Activated T-cell treated with anti-CD3 and anti-CD28 coated beads, Interleukin-2, amount 50 U/mL, for 1 hour (primary cell): Measurements from ENCODE around the gene TMEM229A.
"Not testable (repeated sequence)": the region's sequence is repeated elsewhere in the genome, so short reads cannot be mapped to it uniquely, and the experiment has no call there.

Experiments used
- DNase-seq: peaks from one replicate; pipeline ENCODE4 v3.0.0-alpha.2; 2020

TMEM229A gene

GRCh38 chr7:124031406-124031805 is 1.5 kb downstream of the TMEM229A start:
- DNase-seq, result no peak

- DNase-seq, result no peak
Measured at GRCh38 chr7:124030964-124031363, 1.9 kb downstream of the TMEM229A start.

DNA sequence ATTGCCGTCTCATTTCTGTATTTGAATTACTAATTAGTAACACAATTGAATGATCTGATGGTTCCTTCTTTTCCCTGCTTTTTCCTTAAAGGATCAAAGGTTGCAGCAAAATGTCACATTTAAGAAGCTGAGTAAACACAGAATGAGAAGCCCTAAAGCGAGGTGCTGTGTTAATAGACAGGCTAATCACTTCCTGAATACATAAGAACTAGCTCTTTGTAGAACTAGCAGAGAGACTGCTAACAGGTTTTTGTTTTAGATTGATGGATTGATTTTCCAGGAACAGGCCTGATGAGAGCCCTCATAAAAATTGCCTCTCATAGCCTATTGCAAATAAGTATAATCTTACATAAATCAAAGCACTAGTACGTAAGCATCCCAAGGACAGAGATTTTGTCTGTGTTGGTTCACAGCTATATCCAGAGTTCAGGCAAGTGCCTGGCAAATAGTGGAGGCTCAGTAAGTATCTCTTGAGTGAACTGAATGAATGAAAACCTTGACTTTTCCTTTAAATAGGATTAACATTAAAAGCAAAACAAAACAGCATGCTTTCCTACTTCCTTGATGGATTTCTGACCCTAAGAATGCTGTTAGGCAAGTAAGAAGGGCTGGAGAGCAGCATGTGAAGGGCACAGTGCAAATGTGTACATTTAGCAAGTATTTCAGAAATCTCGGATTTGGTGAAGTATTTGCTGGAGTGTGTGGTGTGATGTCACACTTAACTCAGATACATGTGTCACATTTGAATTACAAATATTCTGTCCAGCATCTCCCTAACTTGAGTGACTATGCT is 3.3 kb downstream of the TMEM229A start:
- no peak for DNase-seq

DNA sequence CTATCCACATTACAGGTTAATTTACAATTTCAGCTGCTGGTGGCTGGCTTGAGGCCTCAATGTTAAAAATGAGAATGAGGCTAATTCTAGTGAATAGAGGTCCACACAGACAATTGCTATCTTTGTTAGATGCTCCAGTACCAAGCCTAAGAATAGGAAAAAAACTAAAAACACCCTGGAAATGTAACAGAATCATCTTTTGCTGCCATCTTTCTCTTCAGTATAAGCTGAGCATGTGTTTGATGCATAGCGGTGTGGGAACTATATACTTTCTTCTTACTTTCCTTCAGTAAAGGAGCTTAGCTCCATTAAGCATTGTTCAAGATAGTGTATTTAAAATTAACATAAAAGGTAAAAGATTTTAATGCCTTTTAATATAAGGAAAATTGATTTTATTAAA is 5.6 kb downstream of the TMEM229A start:
- no peak for DNase-seq

DNA sequence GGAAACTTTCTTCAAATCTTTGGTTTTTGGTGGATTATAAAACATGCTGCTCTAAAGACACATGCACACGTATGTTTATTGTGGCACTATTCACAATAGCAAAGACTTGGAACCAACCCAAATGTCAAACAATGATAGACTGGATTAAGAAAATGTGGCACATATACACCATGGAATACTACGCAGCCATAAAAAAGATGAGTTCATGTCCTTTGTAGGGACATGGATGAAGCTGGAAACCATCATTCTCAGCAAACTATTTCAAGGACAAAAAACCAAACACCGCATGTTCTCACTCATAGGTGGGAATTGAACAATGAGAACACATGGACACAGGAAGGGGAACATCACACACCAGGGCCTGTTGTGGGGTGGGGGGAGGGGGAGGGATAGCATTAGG is 8.5 kb downstream of the TMEM229A start:
- not testable (repeated sequence) for DNase-seq

DNA sequence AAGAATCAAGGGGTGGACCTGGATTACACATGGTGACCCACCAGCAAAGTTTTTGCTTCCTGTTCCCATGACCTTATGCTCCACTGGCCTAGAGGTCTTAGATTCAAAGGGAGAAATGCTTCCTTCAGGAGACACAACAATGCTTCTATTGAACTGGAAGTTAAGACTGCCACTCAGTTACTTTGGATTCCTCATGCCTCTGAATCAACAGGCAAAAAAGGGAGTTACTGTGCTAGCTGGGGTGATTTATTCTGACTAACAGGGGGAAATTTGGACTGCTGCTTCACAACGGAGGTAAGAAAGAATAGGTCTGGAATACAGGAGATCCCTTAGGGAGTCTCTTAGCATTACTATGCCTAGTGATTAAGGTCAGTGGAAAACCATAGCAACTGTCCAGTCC is 10.3 kb downstream of the TMEM229A start:
- no peak for DNase-seq

GRCh38 chr7:124020060-124020459 is 12.8 kb downstream of the TMEM229A start:
- DNase-seq, result no peak

- DNase-seq, result no peak
Measured at GRCh38 chr7:124013306-124013705, 19.6 kb downstream of the TMEM229A start.

- no peak for DNase-seq
Measured at GRCh38 chr7:124012864-124013263, 20.0 kb downstream of the TMEM229A start.

DNA sequence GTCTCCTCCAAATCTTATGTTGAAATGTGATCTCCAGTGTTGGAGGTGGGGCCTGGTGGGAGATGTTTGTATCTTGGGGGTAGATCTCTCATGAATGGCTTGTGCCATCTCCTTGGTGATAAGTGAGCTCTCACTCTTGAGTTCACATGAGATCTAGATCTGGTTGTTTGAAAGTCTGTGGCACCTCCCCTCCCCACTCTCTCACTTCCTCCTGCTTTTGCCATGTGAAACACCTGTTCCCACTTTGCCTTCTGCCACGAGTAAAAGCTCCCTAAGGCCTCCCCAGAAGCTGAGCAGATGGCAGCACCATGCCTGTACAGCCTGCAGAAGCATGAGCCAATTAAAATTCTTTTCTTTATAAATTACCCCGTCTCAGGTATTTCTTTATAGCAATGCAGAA is 23.5 kb downstream of the TMEM229A start:
- DNase-seq, result no peak

DNA sequence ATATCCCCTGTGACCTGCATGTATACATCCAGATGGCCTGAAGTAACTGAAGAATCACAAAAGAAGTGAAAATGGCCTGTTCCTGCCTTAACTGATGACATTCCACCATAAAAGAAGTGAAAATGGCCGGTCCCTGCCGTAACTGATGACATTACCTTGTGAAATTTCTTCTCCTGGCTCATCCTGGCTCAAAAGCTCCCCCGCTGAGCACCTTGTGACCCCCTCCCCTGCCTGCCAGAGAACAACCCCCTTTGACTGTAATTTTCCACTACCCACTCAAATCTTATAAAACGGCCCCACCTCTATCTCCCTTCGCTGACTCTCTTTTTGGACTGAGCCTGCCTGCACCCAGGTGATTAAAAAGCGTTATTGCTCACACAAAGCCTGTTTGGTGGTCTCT is 24.6 kb downstream of the TMEM229A start:
- not testable (repeated sequence) for DNase-seq

DNA sequence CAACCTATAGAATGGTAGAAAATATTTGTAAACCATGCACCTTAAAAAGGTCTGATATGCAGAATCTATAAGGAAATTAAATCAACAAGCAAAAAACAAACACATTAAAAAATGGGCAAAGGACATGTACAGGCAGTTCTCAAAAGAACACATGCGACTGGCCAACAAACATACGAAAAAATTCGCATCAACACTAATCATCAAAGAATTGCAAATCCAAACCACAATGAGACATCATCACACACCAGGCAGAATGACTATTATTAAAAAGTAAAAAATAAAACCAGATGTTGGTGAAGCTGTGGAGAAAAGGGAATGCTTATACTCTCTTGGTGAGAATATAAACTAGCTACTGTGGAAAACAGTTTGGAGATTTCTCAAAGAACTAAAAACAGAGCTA is 33.2 kb downstream of the TMEM229A start:
- DNase-seq, result no peak

DNA sequence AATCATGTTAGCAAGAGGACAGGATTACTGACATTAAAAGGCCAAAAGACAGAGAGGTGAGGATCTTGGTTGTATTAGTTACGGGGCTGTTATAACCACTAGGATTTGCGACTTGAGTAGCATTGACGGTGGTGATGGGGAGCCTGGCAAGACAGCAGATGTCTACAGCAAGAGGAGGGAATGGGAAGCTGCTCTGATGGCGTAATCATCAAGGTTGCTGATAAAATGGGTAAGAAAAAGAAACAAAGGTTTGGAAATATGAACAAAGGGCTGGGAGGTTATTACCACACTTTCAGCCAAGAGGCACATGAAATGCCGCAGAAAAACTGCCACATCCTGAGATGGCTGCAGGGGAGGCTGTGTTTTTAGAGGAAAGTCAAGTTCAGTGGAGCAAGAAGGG is 33.9 kb downstream of the TMEM229A start:
- DNase-seq, result no peak

DNA sequence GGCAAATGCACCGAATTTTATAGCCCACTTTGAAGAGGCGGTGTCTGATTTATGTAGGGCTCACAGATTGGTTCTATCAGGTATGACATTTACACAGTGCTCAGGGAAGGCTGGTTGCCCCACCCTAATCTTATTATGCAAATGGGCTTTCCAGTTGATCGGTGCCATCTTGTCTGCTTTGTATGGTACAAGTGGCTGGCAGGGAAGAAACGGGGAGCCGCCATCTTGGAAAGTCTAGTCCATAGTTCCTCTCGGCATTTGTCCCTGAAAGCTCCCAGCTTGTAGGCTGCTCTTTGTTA is 36.6 kb downstream of the TMEM229A start:
- DNase-seq, result no peak

DNA sequence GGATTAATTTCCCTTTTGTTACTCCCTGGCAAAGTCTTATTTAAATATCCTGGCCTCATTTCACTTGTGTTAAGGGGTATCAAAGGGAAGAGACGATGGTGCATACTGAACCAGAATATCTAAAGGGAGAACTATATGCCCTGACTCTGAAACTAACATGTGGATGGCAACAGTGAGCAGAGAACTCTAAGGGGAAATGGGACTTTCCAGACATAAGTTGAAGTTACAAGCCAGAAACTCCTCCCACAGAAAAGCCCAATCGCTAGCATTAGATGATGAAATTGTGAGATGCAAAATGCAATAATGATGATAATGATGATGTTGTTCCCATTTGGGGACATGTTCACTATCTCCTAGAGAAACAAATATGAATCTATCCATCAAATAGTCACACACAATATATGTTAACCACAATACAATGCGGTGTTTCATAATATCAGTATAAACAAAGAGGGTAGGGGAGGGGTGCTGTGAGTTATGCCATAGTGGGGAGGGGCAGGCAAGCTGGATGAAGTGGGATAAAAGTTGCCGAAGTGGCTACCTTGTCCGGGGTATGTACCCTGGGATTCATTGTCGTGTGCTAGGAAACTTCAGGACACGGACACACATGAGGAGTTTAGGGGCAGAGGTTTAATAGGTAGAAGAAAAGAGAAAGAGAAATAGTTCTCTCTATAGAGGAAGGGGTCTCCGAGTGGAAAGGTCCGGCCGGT is 37.1 kb downstream of the TMEM229A start:
- no peak for DNase-seq

- DNase-seq, result no peak
Measured at GRCh38 chr7:123994449-123994848, 38.4 kb downstream of the TMEM229A start.

DNA sequence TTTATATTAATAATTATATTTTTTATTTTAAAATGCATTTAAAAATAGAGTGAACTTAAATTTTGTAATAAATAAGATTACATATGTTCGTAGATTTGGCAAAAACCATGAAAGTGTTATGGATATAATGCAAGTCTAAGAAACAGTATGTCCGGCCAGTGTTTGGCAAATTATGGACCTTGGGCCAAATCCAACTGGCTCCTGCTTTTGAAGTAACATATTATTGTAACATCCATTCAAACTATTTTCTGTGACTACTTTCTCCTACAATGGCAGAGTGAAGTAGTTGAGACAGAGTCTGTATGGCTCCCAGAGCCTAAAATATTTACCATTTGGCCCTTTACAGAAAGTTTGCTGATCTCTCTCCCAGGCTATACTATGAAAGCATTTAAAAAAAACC is 38.9 kb downstream of the TMEM229A start:
- no peak for DNase-seq

- DNase-seq, result no peak
Measured at GRCh38 chr7:123992913-123993518, 39.9 kb downstream of the TMEM229A start.

DNA sequence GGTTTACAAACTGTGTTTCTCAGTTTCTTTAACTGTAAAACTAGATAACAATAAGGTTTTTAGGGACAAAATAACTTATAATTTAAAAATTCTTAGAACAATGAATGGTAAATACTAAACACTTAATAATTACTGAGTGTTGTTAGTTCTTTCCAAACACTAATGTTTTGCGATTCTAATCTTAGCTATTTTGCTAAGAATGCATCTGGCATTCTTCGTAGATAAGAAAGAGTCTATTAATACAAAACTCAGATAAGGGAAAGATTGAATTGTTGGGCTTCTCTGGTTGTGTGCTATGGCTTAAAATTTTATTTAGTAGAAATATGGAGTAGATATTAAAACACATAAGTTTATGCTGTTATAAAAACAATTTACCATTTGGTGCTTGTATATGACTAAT is 45.4 kb downstream of the TMEM229A start:
- no peak for DNase-seq
